Stimulated activated CD4-positive, alpha-beta T cell treated with anti-CD3 and anti-CD28 coated beads, Interleukin-1b, Interleukin-23, amount 100 ng/mL, for 4 hours (primary cell): ENCODE measurements around the gene TBATA.

Source experiments
- DNase-seq, 2 donors: peaks; one replicate each; pipeline ENCODE4 v3.0.0-alpha.2; 2020; ENCODE audit warnings: low read depth in 2 of 2

Gene TBATA

GRCh38 chr10:70809011-70809611 is 23.9 kb upstream of the TBATA start:
- DNase-seq, result no peak

- no peak for DNase-seq
Observed at GRCh38 chr10:70807556-70807955, 22.4 kb upstream of the TBATA start.

GRCh38 chr10:70806841-70807240 is 21.7 kb upstream of the TBATA start:
- no peak for DNase-seq

GRCh38 chr10:70805619-70806215 is 20.5 kb upstream of the TBATA start:
- no peak for DNase-seq

GRCh38 chr10:70804421-70804808 is 19.2 kb upstream of the TBATA start:
- no peak for DNase-seq

- no peak for DNase-seq
Observed at GRCh38 chr10:70803775-70804420, 18.7 kb upstream of the TBATA start.

GRCh38 chr10:70801854-70802253 is 16.7 kb upstream of the TBATA start:
- DNase-seq, result no peak

- no peak for DNase-seq
Observed at GRCh38 chr10:70799124-70799523, 13.9 kb upstream of the TBATA start.

GRCh38 chr10:70797840-70798239 is 12.7 kb upstream of the TBATA start:
- no peak for DNase-seq

- no peak for DNase-seq
Observed at GRCh38 chr10:70795613-70796012, 10.4 kb upstream of the TBATA start.

- no peak for DNase-seq
Observed at GRCh38 chr10:70791386-70792039, 6.3 kb upstream of the TBATA start.

- no peak for DNase-seq
Observed at GRCh38 chr10:70786799-70787415, 1.7 kb upstream of the TBATA start.

GRCh38 chr10:70784471-70784870 is 706 bp downstream of the TBATA start:
- no peak for DNase-seq

- DNase-seq, result no peak
Observed at GRCh38 chr10:70784016-70784415, 1.2 kb downstream of the TBATA start.

GRCh38 chr10:70782746-70783680 is 2.2 kb downstream of the TBATA start:
- DNase-seq, result no peak

GRCh38 chr10:70782086-70782745 is 3.0 kb downstream of the TBATA start:
- DNase-seq, result no peak

GRCh38 chr10:70781461-70782051 is 3.6 kb downstream of the TBATA start:
- no peak for DNase-seq

- no peak for DNase-seq
Observed at GRCh38 chr10:70780772-70781171, 4.4 kb downstream of the TBATA start.

- DNase-seq, result no peak
Observed at GRCh38 chr10:70780370-70780760, 4.8 kb downstream of the TBATA start.
